Colon (tissue), 2 donors: ENCODE data around the gene ZFYVE28.

Experiments
- FAIRE-seq: peaks from 2 replicates; lab custom pipeline; 2012; peaks lifted over from hg19 to GRCh38; lab: Jason Lieb, UNC
- donor health status: control.
- donor health status: control.

Gene ZFYVE28

GRCh38 chr4:2428496-2429213 lies 10.2 kb upstream of the ZFYVE28 start:
- FAIRE-seq, result no peak

DNA sequence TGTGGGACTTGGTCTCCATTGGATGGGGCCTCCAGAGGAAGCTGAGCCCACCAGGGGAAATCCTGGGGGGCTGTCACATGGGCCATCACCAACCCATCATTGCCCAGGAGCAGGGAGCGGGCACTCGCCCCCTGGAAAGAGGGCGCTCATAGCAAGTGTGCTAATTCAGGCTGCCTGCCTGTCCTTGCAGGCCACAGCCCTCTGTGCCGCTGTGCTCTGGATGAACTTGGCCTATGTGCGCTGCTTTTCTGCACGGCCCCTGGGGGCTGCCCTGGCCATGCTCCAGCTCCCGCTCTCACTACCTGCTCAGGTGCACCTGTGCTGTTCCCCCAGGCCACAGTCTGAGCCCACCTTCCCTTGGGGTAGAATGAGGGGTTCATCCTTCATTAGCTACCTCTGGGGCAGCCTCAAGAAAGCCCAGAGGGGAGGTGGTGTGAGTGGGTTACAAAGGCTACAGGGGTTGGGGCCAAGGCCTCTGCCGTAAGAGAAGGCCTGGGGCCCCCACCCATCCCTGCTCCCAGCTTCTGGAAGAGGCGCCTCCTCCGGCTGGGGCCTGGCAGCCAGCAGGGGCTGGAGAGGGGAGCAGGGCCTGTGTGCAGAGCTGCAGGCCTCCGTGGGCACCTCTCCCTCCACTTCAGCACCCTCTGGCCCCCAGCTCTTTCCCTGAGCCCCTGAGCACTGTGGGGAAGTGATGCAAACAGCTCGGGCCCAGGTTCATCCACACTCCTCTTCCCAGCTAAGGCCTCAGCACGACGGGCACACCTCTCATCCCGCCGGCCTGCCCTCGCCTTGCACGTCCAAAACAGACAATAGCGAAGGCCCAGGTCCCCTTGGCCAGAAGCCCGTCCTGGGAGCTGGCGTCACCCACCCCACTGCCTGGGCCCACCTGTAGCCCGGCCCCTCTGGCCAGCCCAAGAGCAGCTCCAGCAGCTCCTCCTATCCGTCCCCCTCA lies 9.2 kb upstream of the ZFYVE28 start:
- no peak for FAIRE-seq

- no peak for FAIRE-seq
Observed at GRCh38 chr4:2426711-2427275, 8.3 kb upstream of the ZFYVE28 start.

DNA sequence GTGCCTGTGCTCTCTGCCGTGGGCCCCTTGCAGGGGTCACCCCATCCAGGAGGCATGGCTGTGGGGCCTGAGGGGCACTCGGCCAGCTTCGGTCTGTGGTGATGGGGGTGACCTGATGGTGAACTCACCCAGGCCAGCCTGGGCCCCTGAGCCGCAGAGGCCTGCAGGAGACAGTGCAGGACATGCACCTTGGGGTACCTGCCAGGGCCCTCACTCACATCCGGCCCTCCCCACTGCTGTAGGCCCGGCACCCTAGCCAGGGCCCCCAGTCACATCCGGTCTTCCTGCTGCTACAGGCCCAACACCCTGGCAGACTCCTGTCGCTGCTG lies 7.6 kb upstream of the ZFYVE28 start:
- no peak for FAIRE-seq

DNA sequence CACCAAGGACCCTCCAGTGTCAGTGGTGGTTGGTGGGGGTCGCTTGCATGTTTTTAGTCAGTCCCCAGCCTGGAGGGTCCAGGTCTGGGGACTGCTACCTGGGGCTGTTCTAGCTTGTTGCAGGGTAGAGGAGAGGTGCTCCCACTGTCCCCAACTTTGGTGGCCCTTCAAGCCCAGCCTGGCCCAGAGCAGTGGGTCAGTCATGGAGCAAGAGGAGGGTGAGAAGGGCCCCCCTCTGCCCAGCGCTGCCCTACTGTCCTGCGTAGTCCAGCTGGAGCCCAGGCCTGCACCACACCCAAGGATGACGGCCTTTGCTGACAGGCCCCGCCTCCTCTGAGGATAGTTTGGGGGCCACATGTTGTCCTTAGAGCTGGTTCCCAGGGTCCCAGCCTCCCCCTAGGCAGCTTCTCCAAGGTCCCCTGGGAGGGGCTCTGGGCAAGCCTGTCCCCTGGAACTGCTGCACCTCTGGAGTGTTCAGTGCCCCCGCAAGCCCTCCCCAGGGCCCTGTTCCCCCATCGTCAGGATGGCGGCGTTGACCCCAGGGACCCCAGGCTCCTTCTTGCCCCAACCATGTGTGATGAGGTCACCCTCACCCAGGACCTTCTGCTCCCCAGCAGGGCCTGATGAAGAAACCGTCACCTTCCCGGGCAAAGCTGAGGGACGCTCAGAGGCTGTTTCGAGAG lies 7.1 kb upstream of the ZFYVE28 start:
- FAIRE-seq, result no peak

GRCh38 chr4:2424581-2424980 lies 6.1 kb upstream of the ZFYVE28 start:
- no peak for FAIRE-seq

DNA sequence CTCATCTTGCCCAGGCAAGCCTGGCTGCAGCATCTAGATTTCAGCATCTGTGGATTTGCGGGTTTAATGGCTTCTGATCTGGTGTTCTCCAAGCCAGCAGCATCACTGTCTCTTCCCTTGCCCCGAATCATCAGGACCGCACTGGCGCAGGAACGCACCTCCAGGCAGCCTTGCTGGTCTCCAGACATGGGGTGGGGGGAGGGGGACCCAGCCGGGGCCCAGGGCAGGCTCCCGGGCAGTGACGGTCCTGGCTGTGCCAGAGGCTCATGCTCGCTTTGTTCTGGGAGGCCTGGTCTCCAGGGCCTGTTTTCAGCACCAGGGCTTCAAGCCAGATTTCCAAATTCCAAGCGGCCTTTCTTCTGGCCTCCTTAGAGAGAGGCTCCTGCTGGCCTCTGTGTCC lies 5.2 kb upstream of the ZFYVE28 start:
- no peak for FAIRE-seq

DNA sequence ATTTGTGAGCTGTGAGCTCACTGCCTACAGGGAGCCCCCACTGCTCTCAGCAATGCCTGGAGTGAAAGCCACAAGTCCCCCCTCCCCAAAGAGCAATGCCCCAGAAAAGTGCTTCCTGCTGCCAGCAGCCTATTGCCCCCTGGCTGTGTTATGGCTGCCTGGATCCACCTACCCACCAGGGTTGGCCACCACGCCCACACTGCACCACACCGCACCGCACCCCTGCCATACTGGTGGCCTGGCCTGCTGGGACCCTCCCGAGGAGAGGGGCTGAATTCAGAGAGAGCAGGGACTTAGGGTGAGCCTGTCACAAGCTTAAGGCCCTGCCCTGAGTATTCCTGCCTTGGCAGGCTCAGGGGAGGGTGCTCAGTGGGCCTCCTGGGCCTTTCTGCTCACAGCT lies 4.6 kb upstream of the ZFYVE28 start:
- no peak for FAIRE-seq

GRCh38 chr4:2421928-2422327 lies 3.5 kb upstream of the ZFYVE28 start:
- no peak for FAIRE-seq

- FAIRE-seq, result no peak
Observed at GRCh38 chr4:2419814-2420213, 1.4 kb upstream of the ZFYVE28 start.

GRCh38 chr4:2418650-2419571 lies 466 bp upstream of the ZFYVE28 start, which contains the start of gene CFAP99:
Gene CFAP99, plus strand, starts transcription at chr4:2418955.
- no peak for FAIRE-seq

DNA sequence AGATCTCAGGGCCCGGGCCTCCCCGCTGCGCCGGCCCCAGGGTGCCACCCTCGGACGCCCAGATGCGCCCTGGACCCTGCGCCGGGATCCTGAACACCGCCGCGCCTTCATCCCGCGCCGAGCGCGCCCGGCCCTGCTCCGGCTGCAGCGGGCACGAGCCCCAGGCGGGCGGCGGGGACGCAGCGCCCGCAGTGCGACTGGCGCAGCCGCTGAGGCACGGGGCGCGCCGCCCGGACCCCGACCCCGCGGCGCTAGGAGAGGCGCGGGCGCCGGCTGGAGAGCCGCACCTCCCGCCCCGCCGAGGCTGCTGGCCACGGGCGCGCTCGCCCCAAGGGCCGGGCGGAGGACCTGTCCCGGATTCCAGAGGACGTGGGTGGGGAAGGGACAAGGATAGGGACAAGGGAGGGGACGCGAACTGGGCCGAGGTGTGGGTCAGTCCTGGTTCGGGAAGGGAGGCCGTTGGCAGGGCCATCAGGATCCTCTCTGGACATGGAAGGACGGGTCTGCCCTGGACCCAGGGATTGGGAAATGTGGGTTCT lies 1.1 kb downstream of the ZFYVE28 start:
- FAIRE-seq, result no peak

GRCh38 chr4:2416564-2417225 lies 1.8 kb downstream of the ZFYVE28 start:
- no peak for FAIRE-seq

- FAIRE-seq, result no peak
Observed at GRCh38 chr4:2415881-2416563, 2.4 kb downstream of the ZFYVE28 start.

GRCh38 chr4:2415213-2415612 lies 3.2 kb downstream of the ZFYVE28 start:
- no peak for FAIRE-seq

DNA sequence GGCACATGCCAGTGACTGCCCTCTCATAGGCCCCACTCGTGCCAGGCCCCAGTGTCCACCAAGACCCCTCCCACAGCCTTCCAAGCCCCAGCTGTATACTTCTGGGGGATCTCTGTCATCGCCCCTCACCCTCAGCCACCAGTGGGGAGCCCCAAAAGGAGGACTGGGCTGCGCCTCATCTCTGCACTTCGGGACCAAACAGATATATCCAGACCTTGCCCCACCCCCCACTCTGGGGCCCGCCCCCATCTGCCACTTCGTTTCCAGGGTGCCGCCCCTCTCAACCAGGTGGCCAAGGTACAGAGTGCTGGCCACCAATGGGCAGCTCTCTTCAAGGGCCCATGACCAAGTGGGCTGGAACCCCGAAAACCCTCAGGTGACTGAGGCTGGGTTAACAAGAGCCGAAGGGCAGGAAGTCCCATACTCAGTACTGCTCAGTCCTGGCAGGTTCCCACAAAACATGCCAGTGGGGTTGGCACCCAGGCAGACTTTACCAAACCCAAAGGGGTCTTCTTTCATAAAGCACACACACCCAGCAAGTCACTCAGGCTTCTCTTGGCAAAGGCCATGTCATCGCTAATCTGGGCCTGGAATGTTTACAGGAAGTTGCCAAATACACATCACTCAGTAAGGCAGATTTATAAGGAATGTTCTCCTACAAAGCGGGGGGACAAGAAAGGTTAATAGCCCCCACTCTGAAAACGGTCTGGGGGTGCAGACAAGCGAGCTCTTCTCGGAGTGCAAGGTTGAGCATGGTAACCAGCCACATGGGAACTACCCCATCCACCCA lies 4.4 kb downstream of the ZFYVE28 start:
- FAIRE-seq, result no peak

GRCh38 chr4:2412885-2413716 lies 5.3 kb downstream of the ZFYVE28 start:
- no peak for FAIRE-seq

DNA sequence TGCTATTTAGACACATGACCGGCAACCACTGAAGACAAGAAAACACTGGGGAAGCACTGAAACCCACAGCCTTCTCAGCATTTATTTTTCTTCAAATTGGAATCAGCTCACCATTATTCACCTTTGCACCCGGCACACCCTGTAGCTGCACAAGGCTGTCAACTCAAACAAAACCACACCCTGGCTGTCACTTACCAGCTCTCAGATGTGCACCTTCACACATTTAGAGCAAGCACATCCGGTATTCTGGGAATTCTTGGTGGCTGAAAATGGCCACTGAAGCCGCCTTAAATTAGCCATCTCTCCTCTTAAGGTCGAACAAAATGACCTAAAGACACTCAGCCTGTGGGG lies 5.9 kb downstream of the ZFYVE28 start:
- no peak for FAIRE-seq
